Uterus (tissue), 4 donors: Measurements from ENCODE around the gene SELENOF. TPM values are rescaled to one million over a fixed set of nuclear protein-coding genes. Genes with fewer than 3 reads are reported as not detected.

Experiments used
- DNase-seq, 2 donors: peaks; one replicate each; pipeline ENCODE4 v3.0.0-alpha.2; 2019 to 2020
- H3K27ac ChIP-seq, 2 donors: fragments of 200-600 bp; sonication (generic); 1 replicate in 1 of 2; 2 replicates in 1 of 2; pipeline ENCODE4 v1.5.1; 2016 to 2018
- H3K27me3 ChIP-seq, 2 donors: fragments of 200-600 bp; sonication (generic); one replicate each; pipeline ENCODE4 v1.5.1; 2018 to 2019; ENCODE audit warnings: control low read depth in 1 of 2
- H3K36me3 ChIP-seq, 2 donors: fragments of 200-600 bp; sonication (generic); one replicate each; pipeline ENCODE4 v1.5.1; 2019; ENCODE audit warnings: control low read depth in 1 of 2
- H3K4me1 ChIP-seq, 2 donors: fragments of 200-600 bp; sonication (generic); one replicate each; pipeline ENCODE4 v1.5.1; 2018 to 2019; ENCODE audit warnings: control low read depth in 1 of 2
- H3K4me3 ChIP-seq, 2 donors: fragments of 200-600 bp; sonication (generic); 1 replicate in 1 of 2; 2 replicates in 1 of 2; pipeline ENCODE4 v1.5.1; 2018 to 2019; ENCODE audit warnings: mild to moderate bottlenecking in 1 of 2
- H3K9me3 ChIP-seq, 2 donors: fragments of 200-600 bp; sonication (generic); one replicate each; pipeline ENCODE4 v1.5.1; 2019; ENCODE audit warnings: control low read depth in 1 of 2
- CTCF ChIP-seq, 4 experiments: fragments of 200-600 bp in 2 of 4; fragments of 450-650 bp in 2 of 4; sonication (generic) in 2 of 4; IDR thresholded peaks; one replicate each; pipeline ENCODE4 v1.5.1; 2016 to 2019; ENCODE audit warnings: antibody characterized with exemption in 4 of 4, mild to moderate bottlenecking in 2 of 4, moderate library complexity in 1 of 4
- POLR2A ChIP-seq, 2 donors: fragments of 450-650 bp; IDR thresholded peaks; one replicate each; pipeline ENCODE4 v1.6.1; 2016; ENCODE audit warnings: antibody characterized with exemption in 2 of 2, mild to moderate bottlenecking in 1 of 2, moderate library complexity in 1 of 2
- intact Hi-C: fragments of 100-400 bp; cut with DNase I; formaldehyde crosslinking; loops from one replicate; pipeline ENCODE4 v1.15.1; 2023; ENCODE audit warnings: low total_unique reads
- total RNA-seq, 4 donors: library from RNA; depleted of rRNA in 3 of 4; stranded (reverse); fragments of >200 nt in 3 of 4; gene quantifications; one replicate each; pipeline versions ENCODE4 v1.1.0 to v1.2.4, GENCODE V29; 2014 to 2023
- donor health status: DM: yes; HTN: yes; CAD: no.

SELENOF gene
- total RNA-seq = 100 to 1,000 TPM; 155 to 232 (median 209) TPM

GRCh38 chr1:86913896-86914600, at the start of gene SELENOF:
Gene SELENOF (minus strand): TSS chr1:86914126. CDS start chr1:86914111, 15 bp downstream.
- Histone ChIP-seq H3K27me3 (no peaks in the 10 kb centered on the region), H3K27ac (peak within 1 kb of the TSS; percentile 84 to 92), H3K4me1 (peaks cover 0 to 5% of the 10 kb centered on the region in 2 donors), H3K9me3 (no peaks in the 10 kb centered on the region), H3K4me3 (peak within 1 kb of the TSS; percentile 87 to 97), H3K36me3 (no peaks in the 10 kb centered on the region)
- intact Hi-C loops = loop anchor here (10.0 kb wide), 1 partner anchor 199 kb away; no protein-coding TSS in a partner anchor
- TF ChIP-seq POLR2A (IDR thresholded peaks at IDR 0.05) = peak; percentile 11 to 88
- peak in 1 of 4 experiments; percentile 27 for TF ChIP-seq CTCF (IDR thresholded peaks at IDR 0.05)
- peak; percentile 99 to 100 for DNase-seq

- TF ChIP-seq POLR2A (IDR thresholded peaks at IDR 0.05) (no peak), CTCF (IDR thresholded peaks at IDR 0.05) (no peak)
- Histone ChIP-seq H3K4me1 (no peaks in the 10 kb centered on the region), H3K27ac (no peak overlapping the region), H3K36me3 (no peaks in the 10 kb centered on the region), H3K9me3 (no peaks in the 10 kb centered on the region), H3K27me3 (no peaks in the 10 kb centered on the region), H3K4me3 (no peak overlapping the region)
- intact Hi-C loops = no loop called here
- DNase-seq = no peak
Observed at GRCh38 chr1:86960548-86960947, 46.6 kb upstream of the SELENOF start.

GRCh38 chr1:86957221-86957620, 43.3 kb upstream of the SELENOF start:
- Histone ChIP-seq H3K27me3 (no peaks in the 10 kb centered on the region), H3K4me3 (no peak overlapping the region), H3K27ac (no peak overlapping the region), H3K9me3 (no peaks in the 10 kb centered on the region), H3K36me3 (no peaks in the 10 kb centered on the region), H3K4me1 (no peaks in the 10 kb centered on the region)
- TF ChIP-seq POLR2A (IDR thresholded peaks at IDR 0.05) (no peak), CTCF (IDR thresholded peaks at IDR 0.05) (no peak)
- no peak for DNase-seq
- intact Hi-C loops = no loop called here

GRCh38 chr1:86956221-86956620, 42.3 kb upstream of the SELENOF start:
- Histone ChIP-seq H3K9me3 (no peaks in the 10 kb centered on the region), H3K36me3 (no peaks in the 10 kb centered on the region), H3K27ac (no peak overlapping the region), H3K4me3 (no peak overlapping the region), H3K27me3 (no peaks in the 10 kb centered on the region), H3K4me1 (no peaks in the 10 kb centered on the region)
- TF ChIP-seq CTCF (IDR thresholded peaks at IDR 0.05) = no peak
- TF ChIP-seq POLR2A (IDR thresholded peaks at IDR 0.05) = no peak
- no peak for DNase-seq
- intact Hi-C loops = no loop called here

- no peaks in the 10 kb centered on the region for H3K36me3 ChIP-seq
- no peak for DNase-seq
- no peaks in the 10 kb centered on the region for H3K27me3 ChIP-seq
- H3K4me1 ChIP-seq = no peaks in the 10 kb centered on the region
- intact Hi-C loops = no loop called here
- H3K9me3 ChIP-seq = no peaks in the 10 kb centered on the region
- no peak overlapping the region for H3K4me3 ChIP-seq
- TF ChIP-seq CTCF (IDR thresholded peaks at IDR 0.05) = no peak
- no peak for TF ChIP-seq POLR2A (IDR thresholded peaks at IDR 0.05)
- H3K27ac ChIP-seq = no peak overlapping the region
Observed at GRCh38 chr1:86955678-86956077, 41.8 kb upstream of the SELENOF start.
